CD4-positive, alpha-beta T cell treated with Interleukin-4 for 1 hour (primary cell): ENCODE data around the gene ZMYND15.
"Not testable (repeated sequence)": the region's sequence is repeated elsewhere in the genome, so short reads cannot be mapped to it uniquely, and the experiment has no call there.

ENCODE experiments used
- DNase-seq, 2 donors: peaks; one replicate each; pipeline ENCODE4 v3.0.0-alpha.2; 2020 to 2022

ZMYND15 gene

GRCh38 chr17:4739122-4740024 lies at the start of gene ZMYND15, which contains the start of gene CXCL16:
ZMYND15 (plus strand) TSS chr17:4739833; CDS start chr17:4740549, 716 bp downstream.
CXCL16 (minus strand) TSS chr17:4739928; CDS start chr17:4739339, 589 bp downstream.
- peak; percentile 72 to 76 for DNase-seq

- DNase-seq, result not testable (repeated sequence)
Measured at GRCh38 chr17:4689872-4690271, 49.8 kb upstream of the ZMYND15 start.

GRCh38 chr17:4690745-4691144 lies 48.9 kb upstream of the ZMYND15 start:
- no peak for DNase-seq

GRCh38 chr17:4691686-4692085 lies 47.9 kb upstream of the ZMYND15 start:
- DNase-seq, result no peak

- DNase-seq, result no peak
Measured at GRCh38 chr17:4693416-4693815, 46.2 kb upstream of the ZMYND15 start.

- DNase-seq, result peak in 1 of 2 donors; percentile 75
Measured at GRCh38 chr17:4696437-4696805, 43.2 kb upstream of the ZMYND15 start.

GRCh38 chr17:4699401-4700056 lies 40.1 kb upstream of the ZMYND15 start:
- DNase-seq, result not testable (repeated sequence)

GRCh38 chr17:4701116-4701515 lies 38.5 kb upstream of the ZMYND15 start:
- DNase-seq, result no peak

- no peak for DNase-seq
Measured at GRCh38 chr17:4703330-4703691, 36.3 kb upstream of the ZMYND15 start.

- not testable (repeated sequence) for DNase-seq
Measured at GRCh38 chr17:4704574-4704907, 35.1 kb upstream of the ZMYND15 start.

GRCh38 chr17:4704991-4705390 lies 34.6 kb upstream of the ZMYND15 start:
- no peak for DNase-seq

- no peak for DNase-seq
Measured at GRCh38 chr17:4706121-4706520, 33.5 kb upstream of the ZMYND15 start.

GRCh38 chr17:4708436-4708835 lies 31.2 kb upstream of the ZMYND15 start:
- DNase-seq, result peak; percentile 76 to 81

- peak; percentile 98 to 99 for DNase-seq
Measured at GRCh38 chr17:4709794-4710692, 29.6 kb upstream of the ZMYND15 start, which contains the start of gene ARRB2. ARRB2 (plus strand) TSS chr17:4710632; CDS start chr17:4710722, 90 bp downstream.

GRCh38 chr17:4710693-4711634 lies 28.7 kb upstream of the ZMYND15 start:
- peak; percentile 58 to 59 for DNase-seq

- peak in 1 of 2 donors; percentile 50 for DNase-seq
Measured at GRCh38 chr17:4711661-4712181, 27.9 kb upstream of the ZMYND15 start.

GRCh38 chr17:4712526-4712925 lies 27.1 kb upstream of the ZMYND15 start:
- DNase-seq, result no peak

GRCh38 chr17:4714340-4715062 lies 25.1 kb upstream of the ZMYND15 start:
- DNase-seq, result not testable (repeated sequence)

- DNase-seq, result peak; percentile 55 to 68
Measured at GRCh38 chr17:4715063-4715744, 24.4 kb upstream of the ZMYND15 start.

GRCh38 chr17:4716081-4716480 lies 23.6 kb upstream of the ZMYND15 start:
- no peak for DNase-seq
